G401.6 (cell line): Measurements from ENCODE around the gene CKAP5.

Experiments used
- FAIRE-seq: peaks from 2 replicates; lab custom pipeline; 2012; peaks lifted over from hg19 to GRCh38; lab: Jason Lieb, UNC

The CKAP5 gene

DNA sequence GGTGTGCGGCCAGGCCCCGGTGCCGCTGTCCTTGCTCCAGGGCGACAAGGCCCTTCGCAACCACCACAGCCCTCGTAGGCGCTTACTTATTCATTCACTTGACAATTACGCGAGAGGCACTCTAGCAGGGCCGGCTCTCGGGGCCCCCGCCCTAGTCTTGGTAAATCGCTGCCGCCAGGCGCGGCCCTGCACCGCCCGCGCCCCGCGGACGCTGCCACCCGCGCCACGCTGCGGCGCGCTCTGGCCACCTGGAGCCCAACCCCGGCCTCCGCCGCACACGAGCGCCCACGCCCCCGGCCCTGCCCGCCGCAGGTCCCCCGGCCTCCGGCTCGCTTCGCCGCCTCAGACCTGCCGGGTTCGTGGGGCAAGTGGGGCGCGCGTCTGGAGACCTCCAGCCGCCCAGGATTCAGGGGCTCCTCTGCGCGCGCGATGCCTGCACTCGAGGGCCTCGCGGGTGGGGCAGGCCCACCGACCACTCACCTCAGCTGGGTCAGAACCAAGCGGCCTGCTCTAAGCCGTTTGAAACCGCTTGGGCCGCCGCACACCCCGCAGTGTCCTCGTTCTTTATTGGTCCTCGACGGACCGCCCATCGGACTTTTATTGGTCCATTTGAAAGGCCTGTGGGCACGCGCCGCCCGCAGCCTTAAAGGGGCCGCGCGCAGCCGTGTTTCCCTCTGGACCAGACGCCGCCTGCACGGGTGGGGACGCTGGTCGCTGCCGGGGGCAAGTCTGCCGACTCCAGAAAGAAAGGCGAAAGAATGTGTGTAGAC lies at the start of gene CKAP5:
CKAP5 (minus strand) TSS at position 541 of the 770 bp plus-strand sequence. CDS start 25,049 bp downstream, outside the sequence.
- peak; percentile 85 for FAIRE-seq

DNA sequence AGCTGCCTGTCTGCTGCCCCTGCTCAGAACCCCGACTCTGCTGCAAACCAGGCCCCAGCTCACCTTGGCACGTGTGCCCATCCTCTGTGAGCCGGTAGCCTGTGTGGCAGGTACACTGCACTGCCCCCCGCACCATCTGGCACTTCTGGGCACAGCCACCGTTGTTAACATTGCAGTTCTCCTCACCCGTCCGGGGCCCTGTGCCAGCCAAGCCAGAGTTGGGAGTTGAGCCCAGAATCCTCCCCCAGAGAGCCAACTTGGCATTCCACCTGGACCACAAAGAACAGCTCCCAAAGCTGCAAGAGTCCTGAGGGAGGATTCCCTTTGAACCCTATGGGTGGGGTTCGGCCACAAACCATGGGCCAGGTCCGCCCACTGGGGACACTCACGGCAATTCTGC lies 49.7 kb upstream of the CKAP5 start:
- no peak for FAIRE-seq

DNA sequence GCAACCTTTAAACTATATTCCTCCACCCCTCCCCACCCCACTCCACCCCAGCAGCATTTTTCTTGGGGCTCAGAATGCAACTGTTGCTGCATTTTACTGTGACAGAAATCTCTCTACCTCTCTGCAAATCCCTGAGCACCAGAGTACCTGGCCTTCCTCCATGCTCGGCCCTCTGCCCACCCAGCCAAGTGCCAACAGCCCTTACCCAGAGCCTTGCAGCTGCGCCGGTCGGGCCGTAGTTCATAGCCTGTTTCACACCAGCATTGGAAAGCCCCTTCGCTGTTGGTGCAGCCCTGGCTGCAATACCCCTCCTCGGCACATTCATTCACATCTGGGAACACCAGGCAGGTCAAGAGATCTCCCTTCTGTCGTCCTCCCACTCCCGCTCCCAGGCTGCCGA lies 48.9 kb upstream of the CKAP5 start:
- FAIRE-seq: no peak

DNA sequence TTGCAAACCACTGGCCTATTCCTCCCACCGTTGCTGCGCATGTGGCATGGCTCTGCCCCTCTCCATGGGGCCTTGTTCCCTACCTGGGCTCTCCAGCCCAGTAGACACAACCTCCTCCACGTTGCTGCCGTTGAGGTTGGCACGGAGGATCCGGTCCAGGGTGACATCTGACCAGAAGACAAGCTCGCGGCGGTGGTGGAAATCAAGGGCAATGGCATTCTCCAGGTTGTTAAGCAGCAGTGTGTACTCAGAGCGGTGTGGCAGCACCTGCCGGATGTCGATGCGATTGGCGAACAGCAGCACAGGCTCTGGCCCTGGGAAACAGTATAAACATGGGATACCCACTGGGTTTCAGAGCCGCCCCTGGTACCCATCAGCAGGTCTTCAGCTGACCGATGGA lies 48.4 kb upstream of the CKAP5 start:
- no peak for FAIRE-seq

DNA sequence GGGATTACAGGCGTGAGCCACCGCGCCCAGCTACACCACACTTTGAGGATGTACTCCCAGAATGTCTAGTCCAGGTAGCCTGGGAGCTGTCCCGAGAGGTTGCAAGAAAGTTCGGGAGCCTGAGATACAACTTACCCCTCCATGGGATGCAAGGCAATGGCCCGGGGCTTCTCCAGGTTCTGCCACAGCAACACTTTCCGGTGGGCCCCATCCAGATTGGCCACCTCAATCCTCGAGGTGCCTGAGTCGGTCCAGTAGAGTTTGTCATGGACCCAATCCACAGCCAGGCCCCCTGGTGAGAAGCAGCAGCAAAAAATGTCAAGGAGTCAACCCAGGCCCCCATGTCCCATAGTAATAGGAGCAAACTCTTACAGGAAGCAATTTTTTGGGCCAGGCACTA lies 46.8 kb upstream of the CKAP5 start:
- FAIRE-seq: no peak

DNA sequence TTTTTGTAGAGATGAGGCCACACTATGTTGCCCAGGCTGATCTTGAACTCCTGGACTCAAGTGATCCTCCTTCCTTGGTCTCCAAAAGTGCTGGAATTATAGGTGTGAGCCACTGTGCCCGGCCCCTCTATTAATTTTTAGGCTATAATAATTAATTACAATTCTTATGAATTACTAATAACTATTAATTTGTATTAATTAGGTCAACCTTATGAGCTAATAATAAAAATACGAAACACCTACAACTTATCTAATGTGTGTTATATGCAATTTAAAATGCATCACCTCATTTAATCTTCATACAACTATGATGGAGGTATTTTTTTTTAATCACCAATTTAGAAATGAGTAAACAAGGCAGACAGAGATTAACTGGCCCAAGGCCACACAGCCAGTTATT lies 46.0 kb upstream of the CKAP5 start:
- no peak for FAIRE-seq

DNA sequence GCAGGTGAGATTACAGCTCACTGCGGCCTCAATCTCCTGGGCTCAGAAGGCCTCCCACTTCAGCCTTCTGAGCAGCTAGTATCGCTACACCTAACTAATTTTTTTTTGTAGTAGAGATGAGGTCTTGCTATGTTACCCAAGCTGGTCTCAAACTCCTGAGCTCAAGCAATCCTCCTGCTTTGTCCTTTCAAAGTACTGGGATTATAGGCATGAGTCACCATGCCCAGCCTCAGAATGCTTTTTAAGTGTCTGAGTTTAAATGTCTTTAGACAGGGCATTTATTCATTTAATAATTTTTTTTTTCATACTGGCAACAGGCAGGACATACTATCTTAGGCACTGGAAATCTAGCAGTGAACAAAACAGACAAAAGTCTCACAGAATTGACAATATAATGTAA lies 44.6 kb upstream of the CKAP5 start:
- peak; percentile 49 for FAIRE-seq

DNA sequence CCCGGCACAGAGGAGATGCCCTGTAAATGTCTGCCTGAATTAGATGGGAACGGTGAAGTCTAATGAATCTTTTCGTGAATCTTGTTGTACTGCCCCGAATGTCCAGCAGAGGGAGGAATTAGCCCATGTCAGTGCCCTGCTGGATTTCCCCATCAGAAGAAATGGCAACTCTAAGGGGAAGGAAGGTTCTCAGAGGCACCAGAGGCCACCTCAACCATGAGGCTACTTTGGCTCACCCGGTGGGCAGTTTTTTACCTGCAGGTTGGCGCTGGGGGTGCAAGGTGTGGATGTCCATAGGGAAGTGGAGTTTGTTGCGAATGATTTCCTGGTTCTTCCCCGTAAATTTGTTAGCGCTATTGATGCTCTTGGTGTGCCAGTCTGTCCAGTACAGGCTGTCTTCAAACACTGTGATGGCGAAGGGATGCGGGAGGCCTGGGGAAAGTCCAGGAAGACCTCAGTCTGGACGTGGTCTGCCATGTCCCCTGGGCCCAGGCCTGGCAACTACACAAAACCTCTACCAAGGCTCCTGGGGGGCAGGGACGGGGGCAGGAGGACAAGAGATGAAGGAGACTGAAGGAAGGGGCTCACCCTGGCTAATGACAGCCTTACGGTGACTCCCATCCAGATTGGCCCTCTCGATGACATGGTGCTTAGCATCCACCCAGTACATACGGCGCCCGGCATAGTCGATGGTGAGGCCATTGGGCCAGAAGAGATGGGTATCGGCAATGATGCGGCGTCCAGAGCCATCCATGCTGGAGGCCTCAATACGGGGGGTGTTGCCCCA lies 43.8 kb upstream of the CKAP5 start:
- FAIRE-seq: peak; percentile 55

DNA sequence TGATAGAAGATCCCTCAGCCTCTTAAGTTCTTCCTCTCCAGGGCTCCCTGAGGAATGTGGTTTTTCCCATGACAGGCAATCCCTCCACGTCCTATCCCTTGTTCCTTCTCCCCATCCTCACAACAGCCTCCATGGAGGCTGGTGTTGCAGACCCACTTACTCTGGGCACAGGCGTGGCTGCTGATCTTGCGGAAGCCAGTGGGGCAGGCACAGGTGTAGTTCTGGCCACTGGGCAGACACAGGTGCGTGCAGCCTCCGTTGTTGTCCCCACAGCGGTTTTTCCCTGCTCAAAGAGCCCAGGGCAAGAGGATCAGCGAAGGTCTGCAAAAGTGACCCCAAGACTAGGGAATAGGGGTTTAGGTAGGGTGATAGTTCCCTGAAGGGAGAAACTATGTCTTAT lies 43.2 kb upstream of the CKAP5 start:
- FAIRE-seq: no peak

DNA sequence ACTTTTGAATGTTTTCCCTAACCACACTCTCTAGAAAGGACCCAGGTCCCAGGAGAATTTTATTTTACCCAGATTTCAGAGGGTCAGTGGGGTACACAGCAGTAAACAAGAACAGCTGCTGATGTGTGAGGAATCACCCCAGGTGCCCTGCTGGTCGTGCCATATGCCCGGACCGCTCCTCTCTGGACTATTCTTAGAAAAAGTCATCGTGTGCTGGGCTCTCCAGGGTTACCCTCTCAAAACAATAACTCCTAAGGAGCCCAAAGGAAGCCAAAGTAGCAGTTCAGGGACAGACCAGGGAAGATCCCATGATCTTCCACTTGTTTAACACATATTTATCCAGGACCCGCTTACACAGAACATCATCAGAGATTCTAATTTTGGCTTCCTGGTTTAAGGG lies 42.6 kb upstream of the CKAP5 start:
- no peak for FAIRE-seq

DNA sequence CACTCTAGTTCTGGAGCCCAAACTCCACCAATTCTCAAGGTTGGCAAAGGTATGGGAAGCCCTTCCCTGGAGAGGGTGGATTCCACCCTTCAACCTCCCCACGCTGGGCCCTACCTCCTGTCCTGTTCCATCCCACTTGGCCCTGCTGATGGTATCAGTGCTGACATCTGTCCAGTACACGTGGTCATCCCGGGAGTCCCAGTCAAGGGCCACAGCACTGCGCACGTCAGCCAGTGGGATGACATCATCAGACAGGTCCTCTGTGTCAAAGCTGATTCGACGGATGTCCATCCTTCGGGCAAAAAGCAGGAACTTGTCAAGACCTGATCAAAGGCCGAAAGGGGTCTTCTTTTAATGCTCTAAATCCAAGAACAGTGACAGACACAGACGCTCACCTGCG lies 40.1 kb upstream of the CKAP5 start:
- no peak for FAIRE-seq

DNA sequence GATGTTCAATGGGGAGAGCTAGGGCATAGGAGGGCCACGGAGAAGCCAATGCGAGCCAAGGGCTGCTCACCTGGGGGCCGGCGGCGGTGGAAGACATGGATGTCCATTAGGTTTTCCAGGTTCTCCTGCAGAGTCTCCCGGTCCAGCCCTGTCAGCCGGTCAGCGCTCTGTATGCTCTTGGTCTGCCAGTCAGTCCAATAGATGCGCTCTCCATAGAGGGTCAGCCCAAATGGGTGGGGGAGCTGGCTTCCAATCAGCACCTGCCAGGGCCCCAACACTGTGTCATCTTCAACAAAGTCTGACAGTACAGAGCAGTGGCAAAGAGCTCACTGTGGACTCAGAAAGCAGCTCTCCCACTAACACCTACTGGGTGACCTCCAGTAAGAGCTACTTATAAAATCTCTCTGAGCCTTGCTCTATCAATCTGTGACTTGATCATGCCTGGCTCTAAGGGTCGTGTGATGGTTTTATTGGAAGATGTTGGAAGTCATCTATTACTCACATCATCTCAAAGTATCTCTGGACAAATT lies 33.0 kb upstream of the CKAP5 start:
- no peak for FAIRE-seq

DNA sequence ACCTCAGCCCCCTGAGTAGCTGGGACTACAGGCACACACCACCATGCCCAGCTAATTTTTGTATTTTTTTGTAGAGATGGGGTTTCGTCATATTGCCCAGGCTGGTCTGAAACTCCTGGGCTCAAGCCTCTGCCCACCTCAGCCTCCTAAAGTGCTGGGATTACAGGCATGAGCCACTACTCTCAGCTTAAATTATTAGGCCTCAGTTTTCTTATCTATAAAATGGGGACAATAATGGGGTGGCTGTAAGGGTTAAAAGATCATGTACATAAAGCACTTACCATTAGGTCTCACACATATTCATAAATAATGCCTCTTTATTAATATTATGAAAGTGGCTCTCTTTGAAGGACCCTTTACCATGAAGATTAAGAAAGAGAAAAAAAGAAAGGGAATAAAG lies 31.5 kb upstream of the CKAP5 start:
- no peak for FAIRE-seq

DNA sequence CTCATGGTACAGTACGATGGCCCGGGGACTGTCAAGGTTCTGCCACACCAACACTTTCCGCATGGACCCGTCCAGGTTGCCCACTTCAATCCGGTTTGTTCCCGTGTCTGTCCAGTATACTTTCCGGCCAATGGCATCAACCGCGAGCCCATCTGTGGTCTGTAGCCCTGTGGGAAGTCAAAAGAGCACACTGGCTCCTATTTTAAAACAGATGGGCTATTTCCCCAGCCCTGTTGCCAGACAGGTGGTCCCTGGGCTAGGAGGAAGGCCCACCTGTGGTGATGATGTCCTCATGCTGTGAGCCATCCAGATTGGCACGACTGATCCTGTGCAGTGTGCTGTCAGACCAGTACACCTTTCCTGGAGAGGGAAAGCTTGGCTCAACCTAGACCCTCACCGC lies 30.4 kb upstream of the CKAP5 start:
- no peak for FAIRE-seq

DNA sequence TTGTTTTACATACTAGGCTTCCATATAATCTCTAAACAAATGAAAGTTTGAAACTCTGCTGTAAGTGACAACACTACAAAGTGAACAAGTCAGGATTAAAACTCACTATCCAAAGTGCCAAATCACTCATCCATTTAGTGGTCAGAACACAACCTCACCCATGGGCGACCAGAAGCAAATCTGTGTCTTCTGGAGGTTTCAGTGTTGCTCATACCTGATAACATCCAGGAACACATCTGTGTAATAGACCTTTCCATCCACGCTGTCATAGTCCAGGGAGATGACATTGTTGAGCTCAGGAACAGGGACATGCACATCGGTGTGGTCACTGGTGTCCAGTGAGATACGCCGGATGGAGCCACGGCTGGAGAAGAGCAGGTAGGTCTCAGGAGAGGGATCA lies 28.5 kb upstream of the CKAP5 start:
- FAIRE-seq: no peak

DNA sequence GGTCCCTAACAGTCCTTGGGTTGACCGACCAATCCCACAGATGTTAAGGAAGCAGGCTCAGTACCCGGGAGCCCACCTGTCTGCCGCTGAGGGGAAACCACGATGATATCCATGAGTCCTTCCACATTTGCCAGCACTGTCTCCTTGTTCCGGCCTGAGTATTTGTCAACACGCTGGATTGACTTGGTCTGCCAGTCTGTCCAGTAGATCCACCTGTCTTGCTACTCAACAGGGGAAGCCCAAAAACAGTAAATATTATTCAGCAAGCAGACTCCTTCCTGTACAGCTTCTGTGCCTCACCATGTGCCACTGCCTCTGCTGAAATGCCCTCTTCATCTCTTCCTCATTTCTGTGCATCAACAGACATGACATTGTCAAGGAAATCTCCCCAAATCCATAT lies 22.8 kb upstream of the CKAP5 start:
- no peak for FAIRE-seq

DNA sequence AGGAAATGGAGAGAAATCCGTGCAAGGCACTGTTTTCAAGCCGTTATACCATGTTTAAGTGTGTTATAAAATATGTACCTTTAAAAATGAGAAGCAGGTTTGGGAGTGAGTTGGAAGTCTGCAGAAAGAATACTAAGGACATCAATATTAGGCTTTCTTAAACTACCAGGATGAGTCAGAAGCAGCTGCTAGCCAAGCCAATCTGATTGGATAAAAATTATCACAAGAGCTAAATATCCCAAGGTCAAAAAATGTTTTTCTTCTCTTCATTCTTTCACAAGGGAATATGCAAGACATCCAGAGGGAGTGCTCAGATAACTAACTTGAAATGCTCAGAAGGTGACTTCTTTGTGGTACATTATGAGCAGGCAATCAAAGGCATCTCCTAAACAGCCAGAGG lies 19.3 kb upstream of the CKAP5 start:
- FAIRE-seq: no peak

DNA sequence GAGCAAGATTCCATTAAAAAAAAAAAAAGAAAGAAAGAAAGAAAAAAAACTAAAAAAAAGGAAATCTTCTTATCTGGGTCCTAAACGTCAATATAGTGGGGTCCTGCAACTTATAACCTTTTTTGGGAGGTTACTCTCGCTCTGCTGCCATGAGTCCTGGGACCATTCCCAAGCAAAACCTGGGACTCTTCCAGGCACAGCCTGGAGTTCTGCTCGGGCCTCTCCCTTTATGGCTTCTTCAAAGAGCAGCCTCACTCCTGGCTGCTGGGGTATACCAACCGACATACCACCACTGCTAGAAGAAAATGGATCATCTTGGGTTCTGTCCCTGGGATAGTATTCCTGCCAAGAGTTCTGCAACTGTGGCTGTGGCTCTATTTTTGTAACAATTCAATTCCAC lies 14.1 kb upstream of the CKAP5 start:
- FAIRE-seq: no peak

DNA sequence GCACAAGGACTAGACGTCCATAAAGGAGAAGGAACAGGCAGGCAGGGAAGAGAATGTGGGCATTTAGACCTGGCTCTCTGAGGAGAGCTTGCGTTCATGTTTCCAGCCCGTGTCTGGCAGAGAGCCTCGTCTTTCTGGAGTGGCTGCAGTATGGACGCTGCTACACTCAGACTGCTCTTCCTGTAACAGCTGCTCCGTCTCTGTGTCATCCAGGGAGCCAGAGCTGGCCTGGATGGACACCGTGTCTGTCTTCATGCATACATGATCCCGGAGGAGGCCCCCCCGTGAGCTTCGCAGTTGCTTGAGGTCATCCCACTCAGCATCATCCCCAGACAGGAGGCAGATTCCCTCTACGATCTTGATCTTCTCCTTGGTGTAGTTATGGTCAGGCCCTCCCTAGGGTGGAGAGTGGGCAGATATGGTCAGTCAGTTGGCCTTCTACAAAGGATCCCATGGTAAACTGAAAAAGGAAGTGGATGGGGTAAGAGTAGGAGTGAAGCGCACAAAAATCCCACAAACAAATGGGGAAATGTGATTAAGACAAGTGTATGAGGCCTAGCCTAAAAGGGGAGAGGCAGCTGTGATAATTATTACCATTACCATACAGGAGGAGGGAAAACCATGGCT lies 13.0 kb upstream of the CKAP5 start:
- no peak for FAIRE-seq

DNA sequence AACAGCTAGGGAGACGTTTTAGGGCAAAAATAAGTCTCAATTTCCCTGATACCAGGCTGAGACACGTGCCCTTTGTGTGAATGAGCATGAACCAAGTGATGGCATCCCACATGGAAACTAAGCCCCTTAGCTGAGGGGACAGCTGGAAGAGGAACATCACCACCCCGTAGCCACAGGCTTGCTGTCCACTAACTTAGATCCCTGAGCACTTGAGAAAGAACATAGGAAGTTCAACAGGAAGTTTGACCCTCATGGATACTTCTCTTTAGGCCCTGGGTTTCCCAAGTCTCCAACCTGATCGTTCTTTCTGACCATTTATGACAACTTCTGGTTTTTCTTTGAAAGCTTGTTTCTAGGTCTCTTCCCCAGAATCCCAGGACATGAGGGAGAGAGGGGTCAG lies 11.6 kb upstream of the CKAP5 start:
- no peak for FAIRE-seq

DNA sequence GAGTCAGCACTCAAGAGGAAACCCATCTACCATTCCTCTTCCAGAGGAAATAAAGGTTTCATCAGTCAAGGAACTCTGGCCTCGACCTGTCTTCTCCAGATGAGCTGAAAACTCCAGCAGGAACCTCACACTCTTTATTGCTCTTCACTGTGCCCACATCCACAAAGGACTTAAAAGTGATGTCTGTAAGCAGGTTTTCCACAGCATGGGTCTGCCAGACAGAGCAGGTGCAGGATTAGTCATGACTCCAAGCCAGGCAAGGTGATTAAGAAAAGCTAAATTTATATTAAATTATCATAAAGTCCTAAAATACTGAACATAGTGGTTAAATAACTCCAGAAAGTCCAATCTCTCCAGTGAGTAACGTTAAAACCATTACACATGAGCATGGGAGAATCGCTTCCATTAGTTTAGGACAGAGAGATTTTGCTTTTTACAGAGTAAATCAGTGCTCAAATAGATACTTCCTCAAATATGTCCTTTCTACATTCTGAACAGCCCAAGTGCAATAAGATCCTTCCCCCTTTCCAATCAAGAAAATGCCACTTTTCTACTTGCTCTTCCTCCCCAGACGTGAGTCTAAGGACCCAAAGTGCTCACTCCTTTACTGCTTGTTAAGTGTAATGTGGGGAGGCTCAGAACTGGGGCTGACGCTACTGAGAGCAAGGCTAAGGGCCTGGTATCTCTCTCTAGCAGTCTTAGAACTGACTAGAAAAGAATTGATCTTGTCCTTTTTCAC lies 10.7 kb upstream of the CKAP5 start:
- no peak for FAIRE-seq

DNA sequence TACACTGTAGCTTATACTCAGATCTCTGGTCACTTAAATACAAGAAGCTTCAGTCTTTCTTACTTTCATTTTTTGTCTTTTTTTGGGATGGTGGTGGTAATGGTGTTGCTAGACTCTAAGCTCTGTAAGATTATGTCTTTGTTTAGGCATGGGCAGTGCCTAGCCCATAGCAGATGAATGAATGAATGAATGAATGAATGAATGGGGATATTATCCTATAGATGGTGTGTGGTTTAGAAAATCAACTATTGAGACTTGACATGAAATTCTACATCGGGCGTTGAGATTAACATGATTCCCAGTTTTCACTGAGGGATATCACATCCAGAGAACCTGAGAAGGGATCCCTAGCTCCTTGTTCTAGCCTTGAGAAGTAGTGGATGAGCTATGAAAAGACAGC lies 9.8 kb upstream of the CKAP5 start:
- FAIRE-seq: no peak

DNA sequence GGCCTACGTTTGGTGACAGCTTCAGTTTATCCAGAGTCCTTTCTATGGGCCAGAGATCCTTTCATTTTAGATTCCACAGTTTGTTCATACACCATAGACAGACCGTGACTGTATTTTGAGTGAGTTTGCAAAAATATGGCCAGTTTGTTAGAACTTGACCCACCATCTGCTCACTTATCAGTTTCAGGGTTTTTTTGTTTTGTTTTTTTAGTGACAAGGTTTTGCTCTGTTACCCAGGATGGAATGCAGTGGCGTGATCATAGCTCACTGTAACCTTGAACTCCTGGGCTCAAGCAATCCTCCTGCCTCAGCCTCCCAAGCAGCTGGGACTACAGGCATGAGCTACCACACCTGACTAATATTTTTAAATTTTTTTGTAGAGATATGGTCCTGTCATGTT lies 9.1 kb upstream of the CKAP5 start:
- no peak for FAIRE-seq
